ENCODE data around the gene PPP1R9B.

PPP1R9B gene

GRCh38 chr17:50192618-50193291 is 42.3 kb upstream of the PPP1R9B start:
- no peak for TF ChIP-seq Cebpa-rat (IDR thresholded peaks at IDR 0.05)
- no peaks in the 10 kb centered on the region for H4K20me1 ChIP-seq
- no peak overlapping the region; the same call in 1 of the 2 replicates for H3K4me3 ChIP-seq
- H3K27me3 ChIP-seq: no peaks in the 10 kb centered on the region
- H3K9ac ChIP-seq: peak overlapping the region; percentile 5; the same call in 1 of the 2 replicates
- no peak overlapping the region for H3K27ac ChIP-seq
- H3K36me3 ChIP-seq: no peaks in the 10 kb centered on the region; the same call in 1 of the 2 replicates
- H3K4me2 ChIP-seq: peak overlapping the region; percentile 62
- H3K4me1 ChIP-seq: peaks cover 39% of the 10 kb centered on the region
- no peaks in the 10 kb centered on the region for H3K9me3 ChIP-seq

- Histone ChIP-seq H3K4me3 (no peak overlapping the region; the same call in 1 of the 2 replicates), H3K27me3 (no peaks in the 10 kb centered on the region), H3K9me3 (no peaks in the 10 kb centered on the region), H3K9ac (no peak overlapping the region), H4K20me1 (no peaks in the 10 kb centered on the region), H3K4me2 (peak overlapping the region; percentile 62), H3K27ac (no peak overlapping the region), H3K4me1 (peaks cover 39% of the 10 kb centered on the region), H3K36me3 (no peaks in the 10 kb centered on the region; the same call in 1 of the 2 replicates)
- TF ChIP-seq Cebpa-rat (IDR thresholded peaks at IDR 0.05): no peak
These were observed 41.7 kb upstream of the PPP1R9B start for GRCh38 chr17:50192144-50192617.

GRCh38 chr17:50191359-50192143 is 41.1 kb upstream of the PPP1R9B start:
- Histone ChIP-seq H3K27me3 (no peaks in the 10 kb centered on the region), H3K36me3 (no peaks in the 10 kb centered on the region; the same call in 1 of the 2 replicates), H3K27ac (no peak overlapping the region)

GRCh38 chr17:50190603-50191358 is 40.3 kb upstream of the PPP1R9B start:
- no peak overlapping the region for H3K9ac ChIP-seq
- no peak overlapping the region for H3K4me2 ChIP-seq
- peaks cover 44% of the 10 kb centered on the region for H3K4me1 ChIP-seq
- no peak overlapping the region for H3K27ac ChIP-seq
- H3K4me3 ChIP-seq: no peak overlapping the region
- H4K20me1 ChIP-seq: no peaks in the 10 kb centered on the region
- no peak for TF ChIP-seq Cebpa-rat (IDR thresholded peaks at IDR 0.05)
- H3K9me3 ChIP-seq: no peaks in the 10 kb centered on the region
- no peaks in the 10 kb centered on the region; the same call in 1 of the 2 replicates for H3K36me3 ChIP-seq
- no peaks in the 10 kb centered on the region for H3K27me3 ChIP-seq

More at GRCh38 chr17:50191359-50192143, 41.1 kb upstream of the PPP1R9B start:
- Histone ChIP-seq H4K20me1 (no peaks in the 10 kb centered on the region), H3K4me1 (peaks cover 39% of the 10 kb centered on the region), H3K9me3 (no peaks in the 10 kb centered on the region), H3K9ac (no peak overlapping the region), H3K4me2 (peak overlapping the region; percentile 62; the same call in 1 of the 2 replicates), H3K4me3 (no peak overlapping the region)
- TF ChIP-seq Cebpa-rat (IDR thresholded peaks at IDR 0.05): no peak

GRCh38 chr17:50190293-50190602 is 39.8 kb upstream of the PPP1R9B start:
- Histone ChIP-seq H3K4me3 (no peak overlapping the region), H3K9ac (no peak overlapping the region), H3K9me3 (no peaks in the 10 kb centered on the region), H3K4me1 (peaks cover 44% of the 10 kb centered on the region), H3K36me3 (no peaks in the 10 kb centered on the region; the same call in 1 of the 2 replicates), H4K20me1 (no peaks in the 10 kb centered on the region), H3K27me3 (no peaks in the 10 kb centered on the region), H3K27ac (no peak overlapping the region), H3K4me2 (no peak overlapping the region)
- no peak for TF ChIP-seq Cebpa-rat (IDR thresholded peaks at IDR 0.05)

GRCh38 chr17:50189550-50190292 is 39.2 kb upstream of the PPP1R9B start:
- Histone ChIP-seq H3K27ac (no peak overlapping the region), H3K4me2 (no peak overlapping the region), H3K36me3 (no peaks in the 10 kb centered on the region; the same call in 1 of the 2 replicates), H3K27me3 (no peaks in the 10 kb centered on the region), H3K9me3 (no peaks in the 10 kb centered on the region), H3K4me1 (peaks cover 44% of the 10 kb centered on the region), H4K20me1 (no peaks in the 10 kb centered on the region), H3K9ac (no peak overlapping the region), H3K4me3 (no peak overlapping the region)
- TF ChIP-seq Cebpa-rat (IDR thresholded peaks at IDR 0.05): no peak

- no peak overlapping the region for H3K9ac ChIP-seq
- H3K4me1 ChIP-seq: peaks cover 50% of the 10 kb centered on the region
- H3K27ac ChIP-seq: no peak overlapping the region
- no peaks in the 10 kb centered on the region for H3K27me3 ChIP-seq
- no peaks in the 10 kb centered on the region for H3K9me3 ChIP-seq
- no peak for TF ChIP-seq Cebpa-rat (IDR thresholded peaks at IDR 0.05)
- H3K36me3 ChIP-seq: no peaks in the 10 kb centered on the region; the same call in 1 of the 2 replicates
- H4K20me1 ChIP-seq: no peaks in the 10 kb centered on the region
- H3K4me3 ChIP-seq: no peak overlapping the region
- no peak overlapping the region for H3K4me2 ChIP-seq
These were observed 38.6 kb upstream of the PPP1R9B start for GRCh38 chr17:50188921-50189549.

GRCh38 chr17:50188531-50188920 is 38.0 kb upstream of the PPP1R9B start:
- H3K9me3 ChIP-seq: no peaks in the 10 kb centered on the region
- no peak for TF ChIP-seq Cebpa-rat (IDR thresholded peaks at IDR 0.05)
- H3K9ac ChIP-seq: no peak overlapping the region
- no peak overlapping the region for H3K4me3 ChIP-seq
- H3K27me3 ChIP-seq: no peaks in the 10 kb centered on the region
- no peak overlapping the region for H3K4me2 ChIP-seq
- peaks cover 51% of the 10 kb centered on the region for H3K4me1 ChIP-seq
- H3K36me3 ChIP-seq: no peaks in the 10 kb centered on the region; the same call in 1 of the 2 replicates
- no peaks in the 10 kb centered on the region for H4K20me1 ChIP-seq
- no peak overlapping the region for H3K27ac ChIP-seq
